ENCODE measurements around the gene TTLL6.

Gene TTLL6

DNA sequence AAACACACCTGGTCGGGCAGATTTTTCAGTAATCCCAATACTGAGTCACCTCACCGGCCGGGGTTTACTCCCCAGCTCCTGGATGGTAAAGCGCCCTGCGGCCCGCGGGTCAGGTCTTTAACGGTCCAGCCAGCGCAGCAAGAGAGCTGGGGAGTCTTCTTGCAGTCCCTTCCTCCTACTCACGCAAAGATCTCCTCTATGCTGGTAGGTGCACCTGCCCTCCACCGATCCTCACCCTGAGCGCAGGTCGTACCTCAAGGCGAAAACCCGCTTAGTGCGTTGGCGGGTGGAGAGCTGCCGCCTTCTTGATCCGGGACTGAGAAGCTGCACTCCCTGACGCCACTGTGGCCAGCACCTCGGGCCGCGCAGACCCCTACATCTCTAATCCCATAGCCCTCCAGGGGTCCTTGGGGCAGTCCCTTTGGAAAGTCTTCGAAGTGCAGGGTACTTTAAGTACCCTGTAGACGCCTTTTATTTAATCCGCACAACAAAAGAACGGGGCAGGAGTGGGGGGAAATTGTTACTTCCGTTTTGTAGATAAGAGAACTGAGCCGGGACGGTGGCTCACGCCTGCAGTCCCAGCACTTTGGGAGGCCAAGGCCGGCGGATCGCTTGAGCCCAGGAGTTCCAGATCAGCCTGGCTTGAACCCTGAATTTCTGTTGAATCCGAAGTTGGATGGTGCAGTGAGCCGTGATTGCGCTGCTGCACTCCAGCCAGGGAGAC is 78.1 kb downstream of the TTLL6 start:
- no peak for DNase-seq (ENCODE audit: low read depth, low spot score)

DNA sequence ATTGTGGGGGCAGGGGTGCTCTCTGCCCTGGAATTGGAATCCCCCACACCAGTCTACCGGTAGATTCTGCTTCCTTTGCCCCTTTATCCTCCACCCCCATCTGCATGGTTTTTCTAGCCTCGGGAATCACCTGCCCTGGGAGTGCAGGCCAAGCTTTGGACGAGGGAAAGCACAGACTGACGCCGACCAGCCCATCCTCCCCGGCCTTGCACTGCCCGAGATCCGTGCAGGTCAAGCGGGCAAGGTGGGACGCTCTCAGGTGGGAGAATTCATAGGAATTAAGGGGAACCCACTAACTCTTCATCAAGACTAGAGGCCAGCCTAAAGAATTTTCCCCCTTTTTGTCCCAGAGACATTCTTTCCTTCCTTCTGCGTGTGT is 78.6 kb downstream of the TTLL6 start:
- DNase-seq (ENCODE audit: low read depth, low spot score): no peak

DNA sequence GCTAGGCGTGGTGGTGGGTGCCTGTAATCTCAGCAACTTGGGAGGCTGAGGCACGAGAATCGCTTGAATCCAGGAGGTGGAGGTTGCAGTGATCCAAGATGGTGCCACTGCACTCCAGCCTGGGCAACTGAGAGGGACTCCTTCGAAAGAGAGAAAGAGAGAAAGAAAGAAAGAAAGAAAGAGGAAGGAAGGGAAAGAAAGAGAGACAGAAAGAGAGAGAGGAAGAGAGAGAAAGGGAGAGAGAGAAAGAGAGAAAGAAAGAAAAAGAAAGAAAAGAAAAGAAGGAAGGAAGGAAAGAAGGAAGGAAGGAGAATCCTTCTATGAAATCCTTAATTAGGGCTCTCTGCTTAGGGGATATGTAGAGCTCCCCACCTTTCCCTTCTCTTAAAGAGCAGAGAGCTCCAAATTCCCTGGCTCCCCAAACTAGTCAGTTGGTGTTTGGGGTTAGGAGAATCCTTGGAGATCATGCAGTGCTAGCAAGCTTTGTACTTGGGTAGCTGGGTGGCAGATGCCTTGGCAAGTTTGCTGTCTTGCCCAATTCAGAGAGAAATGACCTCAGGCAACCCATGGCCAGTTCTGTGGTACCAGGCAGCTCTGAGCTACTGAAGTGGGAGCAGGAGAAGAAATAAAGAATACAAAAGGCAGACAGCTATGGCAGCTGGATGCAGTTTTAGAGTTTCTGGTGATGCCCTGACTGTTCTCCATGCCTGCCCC is 79.5 kb downstream of the TTLL6 start:
- DNase-seq (ENCODE audit: low read depth, low spot score): no peak

DNA sequence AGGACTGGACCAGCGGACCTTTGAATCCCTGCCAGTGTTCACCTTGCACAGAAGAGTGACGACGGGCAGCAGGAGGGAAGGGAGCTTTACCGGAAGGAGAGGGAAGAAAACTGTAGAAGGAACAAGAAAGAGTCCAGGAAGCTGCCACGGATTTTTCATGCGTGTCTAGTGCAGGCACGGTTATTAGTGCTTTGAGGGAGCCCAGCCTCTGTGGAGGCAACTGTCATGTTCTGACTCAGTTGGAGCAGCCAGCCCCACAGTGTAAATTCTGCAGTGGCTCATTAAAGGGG is 82.0 kb downstream of the TTLL6 start:
- DNase-seq (ENCODE audit: low read depth, low spot score): no peak

DNA sequence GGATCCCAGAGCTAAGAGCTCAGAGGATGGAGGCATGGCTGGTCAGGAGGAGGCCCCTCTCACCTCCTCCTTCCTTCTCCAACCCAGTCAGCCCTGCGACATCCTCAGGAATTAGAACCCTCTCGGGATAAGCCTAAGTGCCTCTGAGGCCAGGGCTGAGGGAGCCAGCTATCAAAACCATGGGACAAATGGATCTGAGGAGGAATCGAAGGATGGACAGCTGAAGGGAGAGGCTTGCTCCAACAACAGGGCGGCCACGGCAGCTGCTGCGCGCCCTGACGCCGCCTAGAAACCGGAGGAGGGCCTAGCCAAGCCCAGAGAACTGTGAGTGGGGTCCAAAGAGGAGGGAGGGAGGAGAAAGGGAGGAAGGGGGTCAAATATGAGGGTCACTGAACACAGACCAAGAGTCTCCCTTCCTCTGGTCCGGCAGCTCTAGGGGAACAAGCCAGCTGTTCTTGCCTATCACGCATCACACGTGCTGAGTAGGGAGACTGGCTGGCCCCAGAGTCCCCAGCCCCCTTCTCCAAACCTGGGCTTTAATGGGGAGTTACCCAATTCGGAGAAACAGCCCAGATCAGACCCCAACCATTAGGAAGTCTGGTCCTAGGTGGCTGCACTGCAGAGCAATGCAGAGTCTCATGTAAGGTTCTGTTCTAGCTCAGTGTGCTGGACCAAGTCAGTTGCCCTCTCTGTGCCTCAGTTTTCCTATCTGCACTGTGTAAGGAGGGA is 82.5 kb downstream of the TTLL6 start:
- no peak for DNase-seq (ENCODE audit: low read depth, low spot score)

DNA sequence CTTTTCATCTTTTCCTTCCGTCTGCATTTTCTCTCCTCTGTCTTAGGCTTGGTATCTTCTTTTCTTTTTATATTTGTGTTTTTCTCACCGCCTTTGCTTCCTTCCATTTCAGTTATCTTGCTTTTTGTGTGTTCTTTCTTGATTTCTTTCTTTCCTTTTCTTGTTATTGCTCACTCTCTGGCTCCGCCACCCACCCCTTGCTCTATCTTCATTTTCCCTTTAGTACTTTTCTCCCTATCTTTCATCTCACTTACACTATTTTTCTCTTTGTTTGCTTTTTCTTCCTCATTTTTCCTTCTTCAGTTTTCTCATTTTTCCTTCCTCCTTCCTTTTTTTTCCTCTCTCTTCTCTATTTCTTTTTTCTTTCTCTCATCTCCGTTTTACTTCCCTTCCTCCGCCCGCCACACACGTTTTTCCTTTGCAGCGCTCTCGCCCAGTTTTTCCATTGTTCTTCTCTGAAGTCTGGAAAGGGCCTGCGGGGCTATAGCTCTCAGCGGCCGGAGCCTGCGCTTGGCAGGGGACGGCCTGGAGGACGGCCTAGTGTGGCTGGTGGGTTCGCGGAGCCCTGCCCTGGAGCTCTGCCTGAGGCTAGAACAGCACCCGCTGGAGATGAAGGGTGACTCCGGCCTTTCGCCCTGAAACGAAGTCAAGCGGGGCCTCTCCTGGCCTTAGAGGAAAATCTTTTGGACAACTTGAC is 83.2 kb downstream of the TTLL6 start:
- no peak for DNase-seq (ENCODE audit: low read depth, low spot score)

DNA sequence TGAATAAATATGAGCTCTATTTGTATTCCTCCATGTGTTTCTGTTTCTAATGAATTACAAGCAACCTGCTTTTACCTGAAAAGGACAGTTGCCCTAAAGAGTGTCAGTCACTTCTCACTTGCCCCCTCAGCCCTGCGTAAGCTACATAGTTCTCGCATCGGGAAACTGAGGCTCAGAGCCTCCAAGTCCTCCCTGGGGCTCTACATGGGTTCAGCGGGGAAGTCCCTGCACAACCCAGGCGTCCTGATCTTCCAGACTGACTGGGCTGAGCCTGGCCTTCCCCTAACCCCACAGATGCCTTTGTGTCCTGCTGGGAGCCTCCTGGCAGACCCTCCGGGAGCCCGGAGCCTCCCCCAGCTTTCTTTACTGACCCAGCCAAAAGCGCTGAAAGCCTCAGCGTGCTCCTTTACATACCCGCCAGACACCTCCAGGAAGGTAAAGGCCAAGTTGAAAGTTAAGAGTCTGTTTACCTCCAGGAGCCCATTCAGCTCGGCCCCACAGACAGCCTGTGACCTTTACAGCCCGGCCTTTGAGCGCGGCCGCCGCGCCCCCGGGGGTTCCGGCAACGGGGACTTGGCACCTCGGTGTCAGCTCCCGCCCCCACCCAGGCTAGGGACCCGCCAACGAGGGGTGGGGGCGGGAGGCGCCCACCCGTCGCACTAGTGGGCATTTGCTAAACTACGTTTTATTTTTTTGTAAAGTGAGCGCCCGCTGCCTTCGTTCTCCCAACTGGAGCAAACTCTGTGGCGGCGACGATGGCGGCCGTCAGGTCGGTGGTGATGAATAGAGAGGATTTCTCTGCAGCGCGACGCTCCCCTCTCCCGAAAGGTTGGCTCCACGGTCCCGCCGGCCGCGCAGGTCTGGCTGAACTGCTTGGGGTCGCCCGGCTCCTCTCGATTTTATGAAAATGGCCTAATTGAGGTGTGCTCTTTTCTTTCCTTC is 84.1 kb downstream of the TTLL6 start:
- no peak for DNase-seq (ENCODE audit: low read depth, low spot score)

DNA sequence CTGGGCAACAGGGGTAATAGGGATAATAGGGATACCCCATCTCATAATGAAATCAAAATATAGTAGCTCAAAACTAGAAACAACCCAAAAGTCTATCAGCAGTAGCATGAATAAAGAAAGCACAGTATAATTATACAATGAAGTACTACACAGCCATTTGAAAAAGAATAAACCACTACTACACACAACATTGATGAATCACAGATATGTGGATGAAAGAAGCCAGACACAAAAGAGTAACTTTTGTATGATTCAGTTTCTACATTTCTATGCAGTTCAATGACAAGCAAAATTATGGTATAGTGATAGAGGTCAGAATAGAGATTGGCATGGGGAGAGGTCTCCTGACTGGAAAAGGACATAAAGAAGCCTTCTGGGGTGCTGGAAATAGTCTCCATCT is 85.7 kb downstream of the TTLL6 start:
- DNase-seq (ENCODE audit: low read depth, low spot score): no peak

DNA sequence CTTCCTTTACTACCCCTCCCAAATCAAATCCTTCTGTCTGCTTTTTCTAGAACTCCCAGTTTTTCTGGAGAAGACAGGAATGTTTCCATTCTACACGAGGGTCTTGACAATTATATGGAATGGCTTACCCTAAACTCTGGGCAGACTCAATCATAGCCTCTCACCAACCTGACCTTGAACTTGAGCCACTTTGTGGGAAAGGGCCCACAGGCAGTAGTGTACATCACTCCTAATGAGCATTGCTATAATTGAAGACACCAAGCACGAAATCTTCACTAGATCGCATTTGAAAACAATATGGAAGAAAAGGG is 86.8 kb downstream of the TTLL6 start:
- no peak for DNase-seq (ENCODE audit: low read depth, low spot score)

DNA sequence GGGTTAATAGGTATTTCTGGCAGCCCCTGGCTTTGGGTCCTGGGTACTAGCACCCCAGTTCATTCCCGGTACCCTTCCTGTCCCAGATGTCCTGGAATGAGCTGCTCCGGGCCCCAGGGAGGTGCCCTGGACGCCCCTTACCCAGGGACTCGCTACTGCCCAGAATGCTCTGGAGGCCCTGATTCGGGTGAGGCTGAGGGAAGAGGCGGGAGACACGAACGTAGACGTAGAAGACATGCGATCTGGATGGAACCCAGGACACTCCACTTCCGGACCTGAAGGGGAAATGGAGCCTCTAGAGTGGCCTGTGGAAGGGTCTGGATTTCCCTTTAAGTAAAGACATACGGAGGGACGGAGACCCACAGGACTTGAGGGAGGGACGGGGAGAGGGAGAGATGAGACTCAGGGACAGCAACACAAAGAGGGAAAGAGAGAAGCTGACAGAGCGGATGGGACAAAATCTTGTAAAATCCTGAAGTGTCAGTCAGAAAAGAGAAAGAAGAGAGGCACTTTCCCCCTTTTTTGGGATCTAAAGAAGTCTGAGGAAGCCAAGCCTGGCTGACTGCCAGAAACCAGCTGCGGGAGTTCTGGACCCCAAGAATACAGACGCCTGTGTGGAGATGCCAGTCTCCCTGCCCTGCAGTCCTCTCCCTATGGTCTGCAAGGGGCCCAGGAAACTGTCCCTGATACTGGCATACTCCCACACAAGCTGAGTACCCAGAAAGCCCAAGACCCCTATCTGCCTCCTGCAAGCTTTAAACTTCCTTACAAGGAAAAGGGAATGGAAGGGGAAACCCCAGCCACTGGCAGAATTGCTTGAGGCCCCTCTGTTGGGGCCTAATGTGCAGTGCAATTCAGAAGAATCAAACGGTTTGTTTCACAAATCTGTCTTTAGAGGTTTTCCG is 87.4 kb downstream of the TTLL6 start:
- no peak for DNase-seq (ENCODE audit: low read depth, low spot score)

DNA sequence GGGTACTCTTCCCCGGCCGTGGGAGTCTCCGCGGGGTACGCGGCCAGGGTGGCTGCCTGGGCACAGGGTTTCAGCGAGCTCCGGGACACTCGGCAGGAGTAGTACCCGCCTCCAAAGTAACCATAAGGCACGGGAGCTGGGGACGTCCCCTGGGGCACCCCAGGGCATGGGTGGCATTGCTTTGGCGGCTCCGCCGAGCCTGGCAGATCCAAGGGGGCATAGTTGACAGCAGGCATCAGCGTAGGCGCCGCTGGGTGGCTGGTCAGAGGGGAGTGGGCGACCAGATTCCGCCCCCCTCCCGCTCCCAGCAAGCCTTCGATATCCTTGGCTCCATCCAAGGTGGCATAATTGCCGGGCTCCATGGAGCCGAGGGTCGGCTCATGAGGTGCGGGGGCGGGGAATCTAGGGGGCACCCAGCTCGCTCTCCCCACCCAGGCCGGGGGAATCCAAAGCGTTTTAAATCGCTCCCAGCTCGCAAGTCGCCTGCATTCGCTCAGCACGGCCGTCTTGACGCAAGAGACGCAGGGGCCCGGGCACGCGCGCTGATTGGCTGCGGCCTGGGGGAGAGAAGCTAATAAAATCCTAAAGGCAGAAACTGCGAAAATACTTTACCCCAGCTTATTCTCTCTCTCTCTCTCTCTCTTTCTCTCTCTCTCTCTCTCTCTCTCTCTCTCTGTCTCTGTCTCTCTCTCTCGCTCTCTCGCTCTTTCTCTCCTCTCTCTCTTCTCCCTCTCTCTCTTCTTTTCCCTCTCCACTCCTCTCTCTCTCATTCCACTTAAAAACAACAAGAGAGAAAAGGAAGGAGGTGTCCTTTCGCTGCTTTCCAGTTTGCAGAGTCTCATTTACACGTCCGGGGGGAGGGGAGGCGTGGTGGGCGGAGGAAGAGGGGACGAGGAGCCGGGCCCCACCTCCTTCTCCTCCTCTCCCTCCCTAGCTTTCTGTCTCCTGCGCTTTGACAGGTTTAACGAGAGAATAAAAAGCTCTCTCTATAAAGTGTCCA is 88.5 kb downstream of the TTLL6 start, which contains the start of gene HOXB13:
Gene HOXB13, minus strand, starts transcription at position 519 of the 1,000 bp plus-strand sequence. Its CDS starts 157 bp downstream, at position 362.
- no peak for DNase-seq (ENCODE audit: low read depth, low spot score)

DNA sequence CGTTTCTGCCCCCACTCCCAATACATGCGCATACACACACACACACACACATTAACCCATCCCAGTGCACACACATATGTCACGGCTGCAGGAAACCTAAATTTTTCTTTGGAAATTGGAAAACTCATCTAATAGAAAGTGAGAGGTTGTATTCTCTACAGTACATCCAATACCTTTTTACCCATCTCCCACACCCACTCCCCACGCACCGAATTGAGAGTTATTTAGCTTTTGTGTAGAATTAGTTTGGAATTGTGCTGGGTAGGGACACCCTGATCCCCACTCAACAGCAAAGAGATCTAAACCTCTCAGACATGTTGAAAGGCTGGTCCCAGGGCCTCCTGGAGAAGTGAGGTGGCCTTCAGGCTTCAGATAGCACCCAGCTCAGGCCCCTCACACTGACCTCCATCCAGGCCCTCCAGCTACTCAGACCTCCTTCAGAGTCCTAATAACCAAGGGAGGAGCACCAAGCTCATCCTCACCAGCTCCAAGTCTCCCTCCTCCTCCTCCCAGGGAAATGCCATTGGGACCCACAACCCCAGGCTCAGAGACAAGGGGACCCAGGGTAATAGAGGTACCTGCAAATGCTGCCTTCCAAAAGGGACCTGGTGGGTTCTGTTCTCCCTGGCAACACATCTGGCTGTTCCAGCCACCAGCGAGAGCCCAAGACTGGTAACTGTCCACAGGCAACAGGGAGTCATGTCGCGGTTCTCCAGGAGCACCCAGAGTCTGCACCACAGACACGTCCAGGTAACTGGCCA is 89.4 kb downstream of the TTLL6 start:
- DNase-seq (ENCODE audit: low read depth, low spot score): no peak

DNA sequence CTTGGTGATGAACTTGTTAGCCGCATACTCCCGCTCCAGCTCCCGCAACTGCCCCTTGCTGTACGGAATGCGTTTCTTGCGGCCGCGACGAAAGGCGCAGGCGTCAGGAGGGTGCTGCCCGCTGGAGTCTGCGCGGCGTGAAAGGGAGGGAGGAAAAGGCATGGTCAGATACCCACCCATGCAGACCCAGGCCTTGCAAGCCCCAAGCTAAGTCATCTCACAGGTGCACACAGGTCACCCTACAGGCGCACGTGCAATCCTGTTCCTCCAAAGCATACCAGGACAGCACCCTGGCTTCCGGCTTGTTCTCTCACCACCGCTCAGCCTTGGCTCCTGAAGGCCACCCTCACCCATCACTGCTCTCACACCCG is 90.1 kb downstream of the TTLL6 start:
- DNase-seq (ENCODE audit: low read depth, low spot score): no peak

DNA sequence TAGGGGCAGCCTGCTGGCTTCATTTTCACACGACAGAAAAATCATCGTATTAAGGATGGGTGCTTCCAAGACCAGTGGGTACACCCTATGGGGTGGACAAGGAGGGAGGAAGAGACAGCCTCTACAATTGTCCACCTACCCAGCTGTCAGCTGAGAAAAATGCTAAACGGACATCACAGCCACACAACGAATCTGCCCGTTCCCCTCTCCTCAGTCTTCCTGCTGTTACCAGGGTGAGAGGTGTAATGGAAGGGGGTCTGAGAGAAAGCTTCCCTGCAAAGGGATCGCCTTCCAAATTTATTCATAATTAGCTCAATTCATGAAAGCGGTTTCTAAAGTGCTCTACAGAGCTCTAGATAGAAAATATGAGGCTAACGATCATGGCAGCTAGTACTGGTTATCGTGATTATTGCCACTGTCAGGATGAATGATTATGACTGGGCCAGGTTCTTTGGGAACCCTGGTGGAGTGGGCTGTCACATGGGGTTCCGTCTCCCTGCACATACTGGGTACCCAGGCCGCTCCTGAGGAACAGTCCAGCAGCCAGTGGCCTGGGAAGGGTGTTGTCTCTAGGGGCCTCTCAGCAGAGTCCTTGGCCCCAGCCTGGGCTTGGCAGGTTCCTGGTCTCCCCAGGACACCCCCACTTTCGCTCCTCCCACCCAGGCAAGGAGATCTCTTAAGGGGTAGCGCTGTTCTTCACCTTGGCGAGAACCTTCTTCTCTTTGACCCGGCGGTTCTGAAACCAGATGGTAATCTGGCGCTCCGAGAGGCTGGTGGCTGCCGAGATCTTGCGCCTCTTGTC is 90.7 kb downstream of the TTLL6 start:
- DNase-seq (ENCODE audit: low read depth, low spot score): no peak

DNA sequence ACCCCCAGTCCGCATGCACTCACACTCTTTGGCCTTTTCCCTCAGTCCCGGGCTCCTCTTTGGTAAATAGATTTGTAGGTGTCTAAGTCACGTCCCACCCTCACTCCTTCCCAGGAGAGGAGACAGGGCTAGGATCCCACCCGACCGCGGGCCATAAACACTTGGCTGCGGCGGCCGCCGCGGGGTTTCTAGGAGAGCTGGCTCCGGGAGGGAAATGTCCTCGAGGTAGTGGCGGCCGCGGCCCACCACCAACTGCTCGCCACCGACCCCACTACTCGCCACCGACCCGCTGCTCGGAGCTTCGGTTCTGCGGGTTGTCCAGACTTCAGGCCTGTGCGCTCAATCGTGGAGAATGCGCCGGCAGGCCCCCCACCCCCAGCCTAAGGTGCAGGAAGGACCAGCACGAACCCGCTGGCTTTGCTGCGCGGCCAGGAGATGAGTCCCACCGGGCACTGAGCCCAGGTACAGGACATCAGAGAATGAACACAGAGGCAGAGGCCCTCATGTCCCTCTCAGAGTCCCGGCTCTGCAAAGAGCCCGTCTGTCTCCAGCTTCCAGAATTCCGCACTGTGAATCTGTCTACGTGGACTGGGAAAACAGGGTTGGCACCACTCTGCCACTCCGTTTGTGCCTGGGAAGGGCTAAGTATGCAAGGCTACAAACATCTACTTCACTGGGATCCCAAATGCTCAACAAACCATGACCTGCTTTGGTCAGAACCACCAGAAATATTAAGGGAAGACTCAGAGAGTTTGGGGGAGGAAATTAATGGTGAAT is 91.6 kb downstream of the TTLL6 start:
- no peak for DNase-seq (ENCODE audit: low read depth, low spot score)

DNA sequence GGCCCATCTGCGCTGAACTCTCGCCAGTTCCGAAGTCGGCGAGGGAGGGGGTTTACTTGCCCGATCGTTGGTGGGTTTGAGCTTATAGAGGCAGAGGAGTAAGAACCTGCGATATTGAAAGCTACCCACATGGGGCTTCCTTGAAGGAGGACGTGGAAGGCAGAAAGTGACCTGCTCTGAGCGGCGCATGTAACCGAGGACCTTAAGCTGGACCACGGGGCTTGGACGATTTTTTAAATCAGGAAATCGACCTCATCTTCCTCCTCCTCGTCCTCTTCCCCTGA is 92.1 kb downstream of the TTLL6 start:
- DNase-seq (ENCODE audit: low read depth, low spot score): no peak

All from iPS DF 19.7 (cell line).